ENCODE results near the gene OLFM1.

DNA sequence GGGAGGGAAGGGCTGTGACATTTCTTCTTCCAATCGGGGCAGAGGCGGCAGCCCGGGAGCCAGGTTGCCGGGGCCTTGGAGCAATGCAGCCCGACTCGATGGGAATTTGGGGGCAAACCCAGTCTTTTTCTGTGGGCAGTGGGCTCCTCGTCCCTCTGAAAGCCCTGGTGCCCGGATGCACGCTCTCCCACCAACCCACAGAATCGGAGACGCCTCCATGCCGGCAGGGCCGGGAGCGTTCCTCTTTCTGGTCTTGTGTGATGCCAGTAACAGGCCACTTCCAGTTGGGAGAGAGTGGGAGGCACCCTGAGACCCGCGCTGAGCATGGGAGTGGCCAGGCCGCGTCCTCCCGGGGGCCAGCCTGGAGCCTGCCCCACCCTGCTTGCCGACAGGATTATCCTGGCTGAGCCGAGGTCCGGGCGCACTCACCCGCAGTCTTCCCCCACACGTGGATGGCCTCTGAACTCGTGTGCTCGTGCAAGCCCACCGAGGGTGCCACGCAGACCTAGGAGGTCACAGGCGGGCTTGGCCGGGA lies 17.8 kb downstream of the OLFM1 start:
- TF ChIP-seq CTCF (IDR thresholded peaks at IDR 0.05), result no peak
- TF ChIP-seq POLR2AphosphoS5 (IDR thresholded peaks at IDR 0.05), result no peak

All from breast epithelium (tissue), 3 donors.